Measurements from ENCODE around the gene PIK3C2G. TPM values are rescaled to one million over a fixed set of nuclear protein-coding genes. Genes with fewer than 3 reads are reported as not detected.

The PIK3C2G gene
- total RNA-seq, 1 experiment from 2014 or later, result not detected

GRCh38 chr12:18634382-18634781, 373.1 kb downstream of the PIK3C2G start:
- Histone ChIP-seq H3K27me3 (ENCODE audit: low read length) (no peaks in the 10 kb centered on the region), H3F3A (ENCODE audit: low read length, unreplicated experiment) (no peaks in the 10 kb centered on the region), H3K36me3 (ENCODE audit: low read depth, low read length) (no peaks in the 10 kb centered on the region), H3K4me2 (ENCODE audit: low read length) (no peak overlapping the region), H2AFZ (ENCODE audit: low read length) (no peak overlapping the region), H3K4me3 (ENCODE audit: low read length) (no peak overlapping the region), H3K9me3 (ENCODE audit: low read length) (no peaks in the 10 kb centered on the region), H3K27ac (ENCODE audit: low read length) (no peak overlapping the region), H4K20me1 (ENCODE audit: low read length) (no peaks in the 10 kb centered on the region), H3K9ac (ENCODE audit: low read length) (no peak overlapping the region), H3K9me2 (replicated peaks; ENCODE audit: low read length) (no peaks in the 10 kb centered on the region), H3K79me2 (ENCODE audit: low read length) (no peaks in the 10 kb centered on the region), H3K4me1 (ENCODE audit: insufficient read depth, low read length) (peaks cover 8% of the 10 kb centered on the region; the same call in 1 of the 2 replicates)
- intact Hi-C loops (cut with micrococcal nuclease), result no loop called here
- BruUV-seq (replicated peaks), result no TSS peak
- ATAC-seq (no peak), DNase-seq (no peak)
- ChIA-PET POLR2A (ENCODE audit: unreplicated experiment) (no interaction called here), CTCF (no interaction called here)
- TF ChIP-seq EZH2 (IDR thresholded peaks at IDR 0.05; ENCODE audit: low read length, unreplicated experiment) (no peak), EZH2phosphoT487 (IDR thresholded peaks at IDR 0.05; ENCODE audit: borderline replicate concordance, low read length) (no peak)
- TF ChIP-seq, protein P1, sequence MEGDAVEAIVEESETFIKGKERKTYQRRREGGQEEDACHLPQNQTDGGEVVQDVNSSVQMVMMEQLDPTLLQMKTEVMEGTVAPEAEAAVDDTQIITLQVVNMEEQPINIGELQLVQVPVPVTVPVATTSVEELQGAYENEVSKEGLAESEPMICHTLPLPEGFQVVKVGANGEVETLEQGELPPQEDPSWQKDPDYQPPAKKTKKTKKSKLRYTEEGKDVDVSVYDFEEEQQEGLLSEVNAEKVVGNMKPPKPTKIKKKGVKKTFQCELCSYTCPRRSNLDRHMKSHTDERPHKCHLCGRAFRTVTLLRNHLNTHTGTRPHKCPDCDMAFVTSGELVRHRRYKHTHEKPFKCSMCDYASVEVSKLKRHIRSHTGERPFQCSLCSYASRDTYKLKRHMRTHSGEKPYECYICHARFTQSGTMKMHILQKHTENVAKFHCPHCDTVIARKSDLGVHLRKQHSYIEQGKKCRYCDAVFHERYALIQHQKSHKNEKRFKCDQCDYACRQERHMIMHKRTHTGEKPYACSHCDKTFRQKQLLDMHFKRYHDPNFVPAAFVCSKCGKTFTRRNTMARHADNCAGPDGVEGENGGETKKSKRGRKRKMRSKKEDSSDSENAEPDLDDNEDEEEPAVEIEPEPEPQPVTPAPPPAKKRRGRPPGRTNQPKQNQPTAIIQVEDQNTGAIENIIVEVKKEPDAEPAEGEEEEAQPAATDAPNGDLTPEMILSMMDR (conservative IDR thresholded peaks at IDR 0.05; ENCODE audit: low read depth, low read length), result no peak

- ATAC-seq, result no peak
- no peak overlapping the region for H3K4me2 ChIP-seq (ENCODE audit: low read length)
Measured at GRCh38 chr12:18640321-18640955, 379.1 kb downstream of the PIK3C2G start.

GRCh38 chr12:18643681-18644080, 382.4 kb downstream of the PIK3C2G start:
- no peaks in the 10 kb centered on the region for H3K36me3 ChIP-seq (ENCODE audit: low read depth, low read length)
- POLR2A ChIA-PET (ENCODE audit: unreplicated experiment), result no interaction called here
- no peaks in the 10 kb centered on the region for H4K20me1 ChIP-seq (ENCODE audit: low read length)
- no peak overlapping the region for H3K4me3 ChIP-seq (ENCODE audit: low read length)
- H2AFZ ChIP-seq (ENCODE audit: low read length), result no peak overlapping the region
- CTCF ChIA-PET, result interaction anchor here (0.7 kb wide), 1 partner anchor 16 kb away, joined by 3 read pairs; no protein-coding TSS in a partner anchor
- H3K9me2 ChIP-seq (replicated peaks; ENCODE audit: low read length), result no peaks in the 10 kb centered on the region
- DNase-seq (no peak), ATAC-seq (no peak)
- no peaks in the 10 kb centered on the region for H3K79me2 ChIP-seq (ENCODE audit: low read length)
- TF ChIP-seq, protein P1 (conservative IDR thresholded peaks at IDR 0.05; ENCODE audit: low read depth, low read length), result no peak
- TF ChIP-seq EZH2phosphoT487 (IDR thresholded peaks at IDR 0.05; ENCODE audit: borderline replicate concordance, low read length) (no peak), EZH2 (IDR thresholded peaks at IDR 0.05; ENCODE audit: low read length, unreplicated experiment) (no peak)
- no peak overlapping the region for H3K27ac ChIP-seq (ENCODE audit: low read length)
- intact Hi-C loops (cut with micrococcal nuclease), result no loop called here
- no peaks in the 10 kb centered on the region for H3K4me1 ChIP-seq (ENCODE audit: insufficient read depth, low read length)
- no peaks in the 10 kb centered on the region for H3F3A ChIP-seq (ENCODE audit: low read length, unreplicated experiment)
- H3K4me2 ChIP-seq (ENCODE audit: low read length), result no peak overlapping the region
- H3K27me3 ChIP-seq (ENCODE audit: low read length), result no peaks in the 10 kb centered on the region
- H3K9me3 ChIP-seq (ENCODE audit: low read length), result no peaks in the 10 kb centered on the region
- no TSS peak for BruUV-seq (replicated peaks)
- no peak overlapping the region for H3K9ac ChIP-seq (ENCODE audit: low read length)

More at GRCh38 chr12:18640321-18640955, 379.1 kb downstream of the PIK3C2G start:
- H3F3A ChIP-seq (ENCODE audit: low read length, unreplicated experiment), result no peaks in the 10 kb centered on the region
- intact Hi-C loops (cut with micrococcal nuclease), result no loop called here
- no peaks in the 10 kb centered on the region for H3K9me2 ChIP-seq (replicated peaks; ENCODE audit: low read length)
- H3K36me3 ChIP-seq (ENCODE audit: low read depth, low read length), result no peaks in the 10 kb centered on the region
- H3K4me3 ChIP-seq (ENCODE audit: low read length), result no peak overlapping the region
- no TSS peak for BruUV-seq (replicated peaks)
- no peak overlapping the region for H2AFZ ChIP-seq (ENCODE audit: low read length)
- no peaks in the 10 kb centered on the region for H4K20me1 ChIP-seq (ENCODE audit: low read length)
- POLR2A ChIA-PET (ENCODE audit: unreplicated experiment), result no interaction called here
- DNase-seq, result no peak
- H3K79me2 ChIP-seq (ENCODE audit: low read length), result no peaks in the 10 kb centered on the region
- H3K9me3 ChIP-seq (ENCODE audit: low read length), result no peaks in the 10 kb centered on the region
- no peak for TF ChIP-seq EZH2phosphoT487 (IDR thresholded peaks at IDR 0.05; ENCODE audit: borderline replicate concordance, low read length)
- TF ChIP-seq, protein P1 (conservative IDR thresholded peaks at IDR 0.05; ENCODE audit: low read depth, low read length), result no peak
- no peak for TF ChIP-seq EZH2 (IDR thresholded peaks at IDR 0.05; ENCODE audit: low read length, unreplicated experiment)
- CTCF ChIA-PET, result no interaction called here
- H3K9ac ChIP-seq (ENCODE audit: low read length), result no peak overlapping the region
- no peaks in the 10 kb centered on the region for H3K4me1 ChIP-seq (ENCODE audit: insufficient read depth, low read length)
- no peaks in the 10 kb centered on the region for H3K27me3 ChIP-seq (ENCODE audit: low read length)
- H3K27ac ChIP-seq (ENCODE audit: low read length), result no peak overlapping the region

Data from PC-3 (cell line).